T-helper 1 cell (primary cell): ENCODE data around the gene LAMA4.
"Not testable (repeated sequence)": the region's sequence is repeated elsewhere in the genome, so short reads cannot be mapped to it uniquely, and the experiment has no call there.

ENCODE experiments used
- DNase-seq, 5 donors: peaks; one replicate each; pipeline ENCODE4 v3.0.0-alpha.2; 2012 to 2020

The LAMA4 gene

GRCh38 chr6:112145080-112145573 is 109.2 kb downstream of the LAMA4 start:
- DNase-seq = no peak

- DNase-seq = no peak
These were observed 110.0 kb downstream of the LAMA4 start for GRCh38 chr6:112144145-112144926.

- no peak for DNase-seq
These were observed 112.7 kb downstream of the LAMA4 start for GRCh38 chr6:112141707-112142106.

GRCh38 chr6:112139052-112139451 is 115.3 kb downstream of the LAMA4 start:
- no peak for DNase-seq

- DNase-seq = no peak
These were observed 123.5 kb downstream of the LAMA4 start for GRCh38 chr6:112130878-112131277.

- no peak for DNase-seq
These were observed 126.2 kb downstream of the LAMA4 start for GRCh38 chr6:112128208-112128607.

GRCh38 chr6:112123982-112124381 is 130.4 kb downstream of the LAMA4 start:
- DNase-seq = no peak

GRCh38 chr6:112122756-112123155 is 131.6 kb downstream of the LAMA4 start:
- DNase-seq = no peak

- DNase-seq = no peak
These were observed 136.3 kb downstream of the LAMA4 start for GRCh38 chr6:112118034-112118433.

- peak in 1 of 5 donors; percentile 14 for DNase-seq
These were observed 136.8 kb downstream of the LAMA4 start for GRCh38 chr6:112117554-112117953.

- DNase-seq = no peak
These were observed 138.1 kb downstream of the LAMA4 start for GRCh38 chr6:112116221-112116620.

- DNase-seq = no peak
These were observed 139.7 kb downstream of the LAMA4 start for GRCh38 chr6:112114577-112115223.

- DNase-seq = no peak
These were observed 140.4 kb downstream of the LAMA4 start for GRCh38 chr6:112113918-112114317.

- no peak for DNase-seq
These were observed 140.9 kb downstream of the LAMA4 start for GRCh38 chr6:112113431-112113830.

- no peak for DNase-seq
These were observed 145.1 kb downstream of the LAMA4 start for GRCh38 chr6:112109262-112109661.

GRCh38 chr6:112106562-112106961 is 147.8 kb downstream of the LAMA4 start:
- DNase-seq = no peak

- DNase-seq = not testable (repeated sequence)
These were observed 148.3 kb downstream of the LAMA4 start for GRCh38 chr6:112106026-112106425.

- DNase-seq = no peak
These were observed 153.8 kb downstream of the LAMA4 start for GRCh38 chr6:112100561-112100960.

GRCh38 chr6:112096901-112097300 is 157.5 kb downstream of the LAMA4 start:
- no peak for DNase-seq

GRCh38 chr6:112087916-112088315 is 166.5 kb downstream of the LAMA4 start:
- DNase-seq = no peak

GRCh38 chr6:112087136-112087911 is 167.0 kb downstream of the LAMA4 start, which contains the start of the genes FAM229B and TUBE1:
Gene FAM229B, plus strand, starts transcription at chr6:112087591. Its CDS starts 11,693 bp downstream, at chr6:112099284.
Gene TUBE1, minus strand, starts transcription at chr6:112087482. Its CDS starts 48 bp downstream, at chr6:112087434.
- peak; percentile 75 to 97 (median 86) for DNase-seq

- peak in 1 of 5 donors; percentile 39 for DNase-seq
These were observed 167.6 kb downstream of the LAMA4 start for GRCh38 chr6:112086744-112087135.
